NCI-H748 (cell line): ENCODE data around the gene LMBR1.
"Not testable (repeated sequence)": the region's sequence is repeated elsewhere in the genome, so short reads cannot be mapped to it uniquely, and the experiment has no call there.

ENCODE experiments used
- DNase-seq: peaks from one replicate; lab custom pipeline; 2025; ENCODE audit not compliant: unreplicated experiment; lab: John Stamatoyannopoulos, UW

LMBR1 gene, protein sequence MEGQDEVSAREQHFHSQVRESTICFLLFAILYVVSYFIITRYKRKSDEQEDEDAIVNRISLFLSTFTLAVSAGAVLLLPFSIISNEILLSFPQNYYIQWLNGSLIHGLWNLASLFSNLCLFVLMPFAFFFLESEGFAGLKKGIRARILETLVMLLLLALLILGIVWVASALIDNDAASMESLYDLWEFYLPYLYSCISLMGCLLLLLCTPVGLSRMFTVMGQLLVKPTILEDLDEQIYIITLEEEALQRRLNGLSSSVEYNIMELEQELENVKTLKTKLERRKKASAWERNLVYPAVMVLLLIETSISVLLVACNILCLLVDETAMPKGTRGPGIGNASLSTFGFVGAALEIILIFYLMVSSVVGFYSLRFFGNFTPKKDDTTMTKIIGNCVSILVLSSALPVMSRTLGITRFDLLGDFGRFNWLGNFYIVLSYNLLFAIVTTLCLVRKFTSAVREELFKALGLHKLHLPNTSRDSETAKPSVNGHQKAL

DNA sequence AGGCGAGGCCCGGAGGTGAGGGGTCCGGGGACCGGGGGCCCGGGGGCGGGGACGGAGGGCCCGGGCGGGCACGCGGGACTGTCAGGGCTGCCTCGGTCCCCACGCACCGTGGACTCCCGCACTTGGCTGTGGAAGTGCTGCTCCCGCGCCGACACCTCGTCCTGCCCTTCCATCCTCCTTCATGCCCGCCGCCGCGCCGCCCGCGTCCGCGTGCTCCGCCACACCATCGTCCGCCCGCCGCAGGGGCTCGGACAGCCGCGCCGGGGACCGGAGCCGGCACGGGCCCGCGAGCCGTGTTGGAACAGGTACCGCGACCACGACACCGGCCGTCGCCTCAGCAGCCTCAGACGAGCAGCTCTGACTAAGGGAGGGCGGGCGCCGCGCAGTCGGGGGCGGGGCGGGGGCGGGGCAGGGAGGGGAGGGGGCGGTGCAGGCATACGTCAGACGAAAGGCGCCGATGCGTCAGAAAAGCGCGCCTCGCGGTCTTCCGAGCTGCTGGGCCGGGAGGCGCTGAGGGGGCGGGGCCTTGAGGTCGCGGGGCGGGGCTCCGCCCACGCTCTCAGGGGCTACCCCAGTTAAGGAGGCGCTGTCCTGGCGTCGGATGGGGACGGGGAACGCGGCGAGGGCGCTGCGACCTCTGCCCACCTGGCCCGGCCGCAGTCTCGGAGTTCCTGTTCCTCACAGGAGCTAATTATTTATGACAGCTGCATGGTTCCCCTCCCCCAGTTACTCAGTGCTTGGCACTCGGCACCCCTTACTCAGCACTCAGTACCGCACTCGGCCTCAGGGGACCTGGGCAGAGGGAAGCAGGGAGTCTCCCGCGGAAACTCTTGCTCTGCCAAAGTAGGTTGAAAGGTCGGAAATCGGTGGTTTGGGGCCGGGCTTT, at the start of gene LMBR1:
TSS of gene LMBR1 (minus strand) at position 363 of the 886 bp plus-strand sequence. CDS start at position 173, 190 bp downstream.
- peak; percentile 93 for DNase-seq

GRCh38 chr7:156942708-156943090, 49.7 kb upstream of the LMBR1 start:
- DNase-seq = no peak

GRCh38 chr7:156941393-156942182, 48.6 kb upstream of the LMBR1 start:
- no peak for DNase-seq

DNA sequence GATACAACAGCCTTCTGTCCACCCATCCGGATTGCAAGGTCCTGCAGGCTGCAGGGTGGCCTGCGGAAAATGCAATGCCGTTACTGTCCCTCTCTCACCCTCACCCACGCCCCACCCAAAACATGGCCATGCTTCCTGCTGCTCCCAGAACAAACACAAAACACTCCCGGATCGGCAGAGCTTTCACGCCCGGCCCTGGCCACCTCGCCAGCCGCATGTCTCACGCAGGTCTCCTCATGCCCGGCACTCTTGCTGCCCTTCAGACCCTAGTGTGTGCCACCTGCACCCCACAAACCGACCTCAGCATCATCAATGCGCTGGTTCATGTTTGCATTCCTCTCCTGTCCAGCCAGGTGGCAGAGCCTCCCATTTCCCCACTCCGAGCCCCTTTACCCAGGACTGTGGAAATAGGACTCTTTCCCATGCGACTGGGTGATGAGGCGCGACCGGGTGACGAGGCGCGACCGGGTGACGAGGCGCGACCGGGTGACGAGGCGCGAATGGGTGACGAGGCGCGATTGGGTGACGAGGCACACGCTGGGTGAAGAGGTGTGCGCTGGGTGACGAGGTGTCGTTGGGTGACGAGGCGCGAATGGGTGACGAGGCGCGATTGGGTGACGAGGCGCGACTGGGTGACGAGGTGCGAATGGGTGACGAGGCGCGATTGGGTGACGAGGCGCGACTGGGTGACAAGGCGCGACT, 47.6 kb upstream of the LMBR1 start:
- DNase-seq = no peak

DNA sequence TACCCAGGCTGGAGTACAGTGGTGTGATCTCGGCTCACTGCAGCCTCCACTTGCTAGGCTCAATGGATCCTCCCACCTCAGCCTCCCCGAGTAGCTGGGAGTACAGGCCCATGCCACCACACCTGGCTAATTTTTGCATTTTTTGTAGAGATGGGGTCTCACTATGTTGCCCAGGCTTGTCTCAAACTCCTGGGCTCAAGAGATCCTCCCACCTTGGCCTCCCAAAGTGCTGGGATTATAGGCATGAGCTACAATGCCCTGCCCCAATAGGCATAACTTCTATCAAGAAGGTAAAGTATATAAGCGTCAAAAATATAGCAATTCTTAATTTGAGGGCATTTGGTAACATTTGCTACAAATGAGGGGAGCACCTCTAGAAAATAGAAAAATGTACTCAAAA, 43.8 kb upstream of the LMBR1 start:
- DNase-seq = not testable (repeated sequence)

DNA sequence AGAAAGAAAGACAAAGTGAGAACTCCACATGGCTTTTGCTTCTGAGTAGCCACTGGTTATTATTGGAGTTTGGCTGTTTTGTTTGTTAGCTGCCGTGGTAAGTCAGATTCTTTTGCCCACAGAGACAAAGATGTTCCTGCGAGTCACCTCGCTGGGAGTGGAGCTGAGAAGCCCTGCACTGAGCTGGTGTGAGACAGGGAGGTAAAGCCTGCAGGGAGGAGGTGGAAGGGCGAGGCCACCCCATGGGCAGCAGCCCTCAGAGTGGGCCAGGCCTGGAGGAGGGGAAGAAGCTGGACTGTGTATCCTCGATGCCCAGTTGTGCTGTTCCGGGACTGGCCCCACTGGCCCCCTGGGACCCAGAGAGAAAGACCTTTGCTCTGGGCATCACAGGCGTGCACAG, 42.3 kb upstream of the LMBR1 start:
- no peak for DNase-seq

- DNase-seq = peak; percentile 20
These were observed 39.0 kb upstream of the LMBR1 start for GRCh38 chr7:156932006-156932405.

- no peak for DNase-seq
These were observed 37.0 kb upstream of the LMBR1 start for GRCh38 chr7:156929789-156930539.

- DNase-seq = no peak
These were observed 35.4 kb upstream of the LMBR1 start for GRCh38 chr7:156928406-156928747.

- peak; percentile 66 for DNase-seq
These were observed 34.8 kb upstream of the LMBR1 start for GRCh38 chr7:156927571-156928405.

- DNase-seq = not testable (repeated sequence)
These were observed 32.8 kb upstream of the LMBR1 start for GRCh38 chr7:156925821-156926220.

- DNase-seq = not testable (repeated sequence)
These were observed 29.3 kb upstream of the LMBR1 start for GRCh38 chr7:156922304-156922703.

- not testable (repeated sequence) for DNase-seq
These were observed 27.7 kb upstream of the LMBR1 start for GRCh38 chr7:156920487-156921373.

DNA sequence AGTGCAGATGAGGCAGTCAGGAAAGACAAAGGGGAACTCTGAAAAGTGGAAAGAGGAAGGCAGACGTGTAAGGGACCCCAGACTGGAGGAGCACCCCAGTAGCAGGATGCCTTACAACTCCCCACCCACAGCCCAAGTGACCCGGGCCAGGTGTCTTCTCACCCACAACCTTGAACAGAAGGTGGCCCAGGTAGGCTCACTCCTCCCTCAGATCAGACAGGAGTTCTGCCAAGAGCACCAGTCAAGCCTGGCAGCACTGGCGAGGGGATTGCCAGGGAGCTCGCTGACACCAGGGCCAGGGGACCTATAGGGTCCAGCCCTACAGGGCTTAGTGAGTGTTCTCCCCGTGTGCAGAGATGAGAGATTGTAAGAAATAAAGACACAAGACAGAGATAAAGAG, 27.1 kb upstream of the LMBR1 start:
- no peak for DNase-seq

GRCh38 chr7:156919132-156919713, 26.2 kb upstream of the LMBR1 start:
- DNase-seq = no peak

GRCh38 chr7:156918635-156919034, 25.7 kb upstream of the LMBR1 start:
- DNase-seq = no peak

- DNase-seq = not testable (repeated sequence)
These were observed 16.7 kb upstream of the LMBR1 start for GRCh38 chr7:156909574-156910252.
